ENCODE results near the gene KLHL25. TPM values are rescaled to one million over a fixed set of nuclear protein-coding genes. Genes with fewer than 3 reads are reported as not detected.

KLHL25 gene
- total RNA-seq, 4 donors from 2014 or later, result 8.8 to 21.3 (median 11.8) TPM

DNA sequence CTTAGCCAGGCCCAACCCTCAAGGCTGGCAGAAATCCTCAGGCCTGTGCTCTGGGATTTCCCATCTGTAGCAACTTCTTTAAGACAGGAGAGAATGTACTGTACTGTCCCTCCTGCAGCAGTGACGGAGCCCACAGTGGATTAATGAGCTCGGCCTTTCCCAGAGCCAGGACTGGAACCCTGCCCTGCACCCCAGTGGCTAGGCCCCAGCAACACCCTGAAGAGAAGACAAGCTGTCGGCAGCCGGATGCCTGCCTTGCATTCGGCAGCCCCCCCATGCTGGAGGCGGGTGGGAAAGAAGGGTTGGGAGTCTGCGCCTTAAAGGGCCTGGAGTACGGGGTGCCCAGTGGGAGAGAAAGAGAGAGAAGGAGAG is 32.0 kb downstream of the KLHL25 start:
- no peaks in the 10 kb centered on the region for H3K27me3 ChIP-seq
- ATAC-seq, result peak; percentile 51
- H3K4me3 ChIP-seq, result no peak overlapping the region
- no peaks in the 10 kb centered on the region for H3K9me3 ChIP-seq
- 71% methylated on average over 1 of the region's 8 CpGs; no CpG with 5 or more reads in 1 of the 2 donors for WGBS, 2 donors (ENCODE audit: low coverage in 1 of 2)
- H3K4me1 ChIP-seq, result peaks cover 0 to 82% (median 22%) of the 10 kb centered on the region in 3 donors
- peaks cover 0 to 32% of the 10 kb centered on the region in 2 donors for H3K36me3 ChIP-seq
- peak overlapping the region in 3 of 4 donors; percentile 64 to 79 (median 74) for H3K27ac ChIP-seq
- TF ChIP-seq EP300 (IDR thresholded peaks at IDR 0.05) (no peak), POLR2AphosphoS5 (IDR thresholded peaks at IDR 0.05) (no peak), POLR2A (IDR thresholded peaks at IDR 0.05) (no peak)
- TF ChIP-seq, protein P1, sequence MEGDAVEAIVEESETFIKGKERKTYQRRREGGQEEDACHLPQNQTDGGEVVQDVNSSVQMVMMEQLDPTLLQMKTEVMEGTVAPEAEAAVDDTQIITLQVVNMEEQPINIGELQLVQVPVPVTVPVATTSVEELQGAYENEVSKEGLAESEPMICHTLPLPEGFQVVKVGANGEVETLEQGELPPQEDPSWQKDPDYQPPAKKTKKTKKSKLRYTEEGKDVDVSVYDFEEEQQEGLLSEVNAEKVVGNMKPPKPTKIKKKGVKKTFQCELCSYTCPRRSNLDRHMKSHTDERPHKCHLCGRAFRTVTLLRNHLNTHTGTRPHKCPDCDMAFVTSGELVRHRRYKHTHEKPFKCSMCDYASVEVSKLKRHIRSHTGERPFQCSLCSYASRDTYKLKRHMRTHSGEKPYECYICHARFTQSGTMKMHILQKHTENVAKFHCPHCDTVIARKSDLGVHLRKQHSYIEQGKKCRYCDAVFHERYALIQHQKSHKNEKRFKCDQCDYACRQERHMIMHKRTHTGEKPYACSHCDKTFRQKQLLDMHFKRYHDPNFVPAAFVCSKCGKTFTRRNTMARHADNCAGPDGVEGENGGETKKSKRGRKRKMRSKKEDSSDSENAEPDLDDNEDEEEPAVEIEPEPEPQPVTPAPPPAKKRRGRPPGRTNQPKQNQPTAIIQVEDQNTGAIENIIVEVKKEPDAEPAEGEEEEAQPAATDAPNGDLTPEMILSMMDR (IDR thresholded peaks at IDR 0.05), result no peak

- Histone ChIP-seq H3K9me3 (no peaks in the 10 kb centered on the region), H3K27ac (peak overlapping the region in 3 of 4 donors; percentile 64 to 79 (median 74)), H3K4me1 (peaks cover 0 to 85% (median 22%) of the 10 kb centered on the region in 3 donors), H3K4me3 (no peak overlapping the region), H3K36me3 (peaks cover 0 to 31% of the 10 kb centered on the region in 2 donors), H3K27me3 (no peaks in the 10 kb centered on the region)
- no peak for ATAC-seq
- TF ChIP-seq POLR2A (IDR thresholded peaks at IDR 0.05) (no peak), EP300 (IDR thresholded peaks at IDR 0.05) (no peak), POLR2AphosphoS5 (IDR thresholded peaks at IDR 0.05) (no peak)
- 59% methylated on average over 3 of the region's 15 CpGs; no CpG with 5 or more reads in 1 of the 2 donors for WGBS, 2 donors (ENCODE audit: low coverage in 1 of 2)
Measured at GRCh38 chr15:85762039-85762755, 32.5 kb downstream of the KLHL25 start.

GRCh38 chr15:85761635-85762034 is 33.1 kb downstream of the KLHL25 start:
- ATAC-seq, result peak; percentile 24
- H3K27ac ChIP-seq, result peak overlapping the region in 3 of 4 donors; percentile 64 to 79 (median 74)
- H3K36me3 ChIP-seq, result peaks cover 0 to 31% of the 10 kb centered on the region in 2 donors
- TF ChIP-seq, protein P1 (IDR thresholded peaks at IDR 0.05), result no peak
- TF ChIP-seq POLR2AphosphoS5 (IDR thresholded peaks at IDR 0.05) (no peak), EP300 (IDR thresholded peaks at IDR 0.05) (no peak), POLR2A (IDR thresholded peaks at IDR 0.05) (no peak)
- H3K27me3 ChIP-seq, result no peaks in the 10 kb centered on the region
- H3K9me3 ChIP-seq, result no peaks in the 10 kb centered on the region
- 57% methylated on average over 1 of the region's 9 CpGs; no CpG with 5 or more reads in 1 of the 2 donors for WGBS, 2 donors (ENCODE audit: low coverage in 1 of 2)
- no peak overlapping the region for H3K4me3 ChIP-seq
- H3K4me1 ChIP-seq, result peaks cover 0 to 83% (median 22%) of the 10 kb centered on the region in 3 donors

DNA sequence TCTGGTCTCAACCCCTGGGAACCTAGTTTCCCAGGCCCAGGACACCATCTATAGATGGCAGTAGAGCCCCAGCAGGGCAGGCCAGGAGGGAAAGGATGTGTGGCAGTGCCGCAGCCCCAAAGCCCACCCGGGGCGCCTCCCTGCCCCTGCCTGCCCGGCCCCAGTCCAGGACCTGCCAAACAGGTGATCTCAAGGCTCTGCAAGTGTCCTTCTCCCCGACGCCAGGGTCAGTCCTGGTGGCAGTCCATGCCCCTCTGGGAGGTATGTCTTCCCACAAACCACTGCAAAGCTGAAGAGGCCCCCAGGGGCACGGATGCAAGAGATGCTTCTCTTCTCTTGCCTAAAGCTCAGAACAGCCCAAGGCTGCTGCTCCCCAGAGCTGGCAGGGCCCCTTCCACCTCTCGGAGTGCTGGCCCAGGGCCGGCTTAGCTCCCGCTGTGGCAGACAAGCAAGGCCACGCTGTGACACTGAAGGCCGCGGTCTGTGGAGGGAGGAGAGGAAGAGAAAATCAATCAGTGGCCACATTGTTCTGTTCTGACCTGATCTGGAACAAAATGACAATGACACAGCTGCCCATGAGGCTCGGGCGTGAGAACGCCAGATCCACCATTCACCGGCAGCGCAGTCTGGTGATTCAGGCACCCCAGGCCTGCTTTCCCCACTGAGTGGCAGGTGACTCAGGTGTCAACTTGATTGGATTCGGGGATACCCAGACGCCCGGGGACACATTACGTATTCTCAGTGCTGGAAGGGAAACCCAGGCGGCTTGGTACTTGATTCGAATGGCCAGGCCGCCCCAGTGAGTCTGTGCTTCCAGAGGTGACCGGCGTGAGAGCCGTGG is 34.0 kb downstream of the KLHL25 start:
- Histone ChIP-seq H3K4me3 (no peak overlapping the region), H3K27ac (peak overlapping the region in 3 of 4 donors; percentile 64 to 79 (median 74)), H3K27me3 (no peaks in the 10 kb centered on the region), H3K36me3 (peaks cover 0 to 31% of the 10 kb centered on the region in 2 donors), H3K9me3 (no peaks in the 10 kb centered on the region), H3K4me1 (peaks cover 0 to 78% (median 22%) of the 10 kb centered on the region in 3 donors)
- ATAC-seq, result no peak
- 100% methylated on average over 4 of the region's 28 CpGs; no CpG with 5 or more reads in 1 of the 2 donors for WGBS, 2 donors (ENCODE audit: low coverage in 1 of 2)
- TF ChIP-seq POLR2AphosphoS5 (IDR thresholded peaks at IDR 0.05) (no peak), EP300 (IDR thresholded peaks at IDR 0.05) (no peak), POLR2A (IDR thresholded peaks at IDR 0.05) (no peak)
- TF ChIP-seq, protein P1 (IDR thresholded peaks at IDR 0.05), result no peak

GRCh38 chr15:85760049-85760448 is 34.7 kb downstream of the KLHL25 start:
- ATAC-seq, result no peak
- Histone ChIP-seq H3K4me3 (no peak overlapping the region), H3K27ac (peak overlapping the region in 1 of 4 donors; percentile 79), H3K27me3 (no peaks in the 10 kb centered on the region), H3K36me3 (peaks cover 0 to 31% of the 10 kb centered on the region in 2 donors), H3K9me3 (no peaks in the 10 kb centered on the region), H3K4me1 (peaks cover 0 to 82% (median 25%) of the 10 kb centered on the region in 3 donors)
- WGBS, 2 donors (ENCODE audit: low coverage in 1 of 2), result 92 to 100% methylated on average over 1 to 2 of the region's 6 CpGs
- TF ChIP-seq, protein P1 (IDR thresholded peaks at IDR 0.05), result no peak
- TF ChIP-seq EP300 (IDR thresholded peaks at IDR 0.05), result no peak
- TF ChIP-seq POLR2AphosphoS5 (IDR thresholded peaks at IDR 0.05), result no peak
- no peak for TF ChIP-seq POLR2A (IDR thresholded peaks at IDR 0.05)
